Hepatocyte (in vitro differentiated cells): ENCODE data around the gene FGF4.

Source experiments
- CTCF ChIP-seq: fragments of 200-600 bp; sonication (generic); IDR thresholded peaks from 2 replicates; pipeline ENCODE4 v1.5.1; 2016; ENCODE audit warnings: antibody characterized with exemption, mild to moderate bottlenecking; ENCODE audit not compliant: poor library complexity
- EZH2 ChIP-seq: fragments of 200-600 bp; sonication (generic); IDR thresholded peaks from 2 replicates; pipeline ENCODE4 v1.6.1; 2016; ENCODE audit warnings: antibody characterized with exemption, mild to moderate bottlenecking, borderline replicate concordance

DNA sequence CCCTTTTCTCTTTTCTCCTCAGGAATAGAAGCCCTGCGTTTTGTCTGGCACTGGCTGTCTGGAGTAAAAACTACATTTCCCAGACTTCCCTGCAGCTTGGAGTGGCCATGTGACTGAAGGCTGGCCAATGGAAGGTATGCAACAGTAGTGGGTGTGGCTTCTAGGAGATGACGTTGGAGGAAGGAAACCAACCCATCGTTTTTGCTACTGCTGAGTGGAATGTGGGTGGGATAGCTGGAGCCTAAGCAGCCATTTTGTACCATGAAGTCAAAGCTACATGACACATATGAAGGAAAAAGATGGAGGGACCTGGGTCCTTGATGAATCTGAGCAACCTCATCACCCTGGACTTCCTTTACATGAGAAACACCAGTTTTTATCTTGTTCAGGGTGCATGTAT lies 24.4 kb upstream of the FGF4 start:
- TF ChIP-seq CTCF: no peak
- TF ChIP-seq EZH2: no peak
